HL-60 (cell line): ENCODE data around the gene PLPP7.

Experiments used
- CTCF ChIP-seq: IDR thresholded peaks from one replicate; pipeline ENCODE4 v1.5.1; 2011; ENCODE audit warnings: low read length, control low read depth, inconsistent platforms; ENCODE audit not compliant: insufficient read depth
- GABPA ChIP-seq: IDR thresholded peaks from 2 replicates; pipeline ENCODE4 v1.6.1; 2012; ENCODE audit warnings: low read depth
- POLR2AphosphoS5 ChIP-seq: IDR thresholded peaks from 2 replicates; pipeline ENCODE4 v1.6.1; 2012; ENCODE audit warnings: low read depth

- TF ChIP-seq CTCF (no peak), POLR2AphosphoS5 (no peak), GABPA (no peak)
Observed at GRCh38 chr9:131240047-131240921, 49.2 kb upstream of the PLPP7 start.
